ENCODE measurements around the gene PTPRE. TPM values are rescaled to one million over a fixed set of nuclear protein-coding genes. Genes with fewer than 3 reads are reported as not detected.

Gene PTPRE
- total and polyA plus RNA-seq, 7 donors: 0.48 to 4.5 (median 2.7) TPM

DNA sequence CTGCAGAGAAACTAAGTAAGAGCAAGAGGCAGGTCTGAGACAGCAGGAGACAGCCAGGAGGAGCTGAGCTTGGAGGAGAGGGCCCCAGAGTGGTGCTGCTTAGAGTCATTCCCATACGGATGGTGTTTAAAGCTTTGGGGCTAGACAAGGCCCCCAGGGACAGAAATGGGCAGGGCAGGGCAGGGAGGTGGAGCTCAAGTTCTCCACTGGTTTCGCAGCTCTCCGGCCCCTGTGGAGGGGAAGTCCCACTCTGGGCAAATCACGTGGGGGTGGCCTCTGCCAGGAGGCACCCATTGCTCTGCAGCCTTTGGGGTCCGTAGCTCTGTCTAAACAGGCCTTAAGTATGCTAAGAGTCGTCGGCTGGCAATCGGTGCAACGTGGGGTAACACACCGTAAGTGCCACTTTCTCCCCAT lies 1.0 kb upstream of the PTPRE start:
- intact Hi-C loops (cut with DNase I): loop anchor here (1.0 to 5.0 kb wide), 4 partner anchors 105 to 163 kb away; no protein-coding TSS in a partner anchor
- Histone ChIP-seq H3K4me1 (no peaks in the 10 kb centered on the region), H3K27ac (no peak overlapping the region), H3K36me3 (ENCODE audit: insufficient read depth in 1 of 2, low read depth in 1 of 2) (no peaks in the 10 kb centered on the region), H3K4me3 (no peak overlapping the region), H3K27me3 (ENCODE audit: insufficient read depth in 3 of 3, low read length in 2 of 3) (peaks cover 0 to 9% (median 5%) of the 10 kb centered on the region in 3 donors), H3K9me3 (no peaks in the 10 kb centered on the region)
- 75 to 90% (median 86%) methylated on average over 10 of the region's 10 CpGs for WGBS, 3 donors
- DNase-seq (no peak), ATAC-seq (no peak)
- TF ChIP-seq, protein P1, sequence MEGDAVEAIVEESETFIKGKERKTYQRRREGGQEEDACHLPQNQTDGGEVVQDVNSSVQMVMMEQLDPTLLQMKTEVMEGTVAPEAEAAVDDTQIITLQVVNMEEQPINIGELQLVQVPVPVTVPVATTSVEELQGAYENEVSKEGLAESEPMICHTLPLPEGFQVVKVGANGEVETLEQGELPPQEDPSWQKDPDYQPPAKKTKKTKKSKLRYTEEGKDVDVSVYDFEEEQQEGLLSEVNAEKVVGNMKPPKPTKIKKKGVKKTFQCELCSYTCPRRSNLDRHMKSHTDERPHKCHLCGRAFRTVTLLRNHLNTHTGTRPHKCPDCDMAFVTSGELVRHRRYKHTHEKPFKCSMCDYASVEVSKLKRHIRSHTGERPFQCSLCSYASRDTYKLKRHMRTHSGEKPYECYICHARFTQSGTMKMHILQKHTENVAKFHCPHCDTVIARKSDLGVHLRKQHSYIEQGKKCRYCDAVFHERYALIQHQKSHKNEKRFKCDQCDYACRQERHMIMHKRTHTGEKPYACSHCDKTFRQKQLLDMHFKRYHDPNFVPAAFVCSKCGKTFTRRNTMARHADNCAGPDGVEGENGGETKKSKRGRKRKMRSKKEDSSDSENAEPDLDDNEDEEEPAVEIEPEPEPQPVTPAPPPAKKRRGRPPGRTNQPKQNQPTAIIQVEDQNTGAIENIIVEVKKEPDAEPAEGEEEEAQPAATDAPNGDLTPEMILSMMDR (IDR thresholded peaks at IDR 0.05): no peak

DNA sequence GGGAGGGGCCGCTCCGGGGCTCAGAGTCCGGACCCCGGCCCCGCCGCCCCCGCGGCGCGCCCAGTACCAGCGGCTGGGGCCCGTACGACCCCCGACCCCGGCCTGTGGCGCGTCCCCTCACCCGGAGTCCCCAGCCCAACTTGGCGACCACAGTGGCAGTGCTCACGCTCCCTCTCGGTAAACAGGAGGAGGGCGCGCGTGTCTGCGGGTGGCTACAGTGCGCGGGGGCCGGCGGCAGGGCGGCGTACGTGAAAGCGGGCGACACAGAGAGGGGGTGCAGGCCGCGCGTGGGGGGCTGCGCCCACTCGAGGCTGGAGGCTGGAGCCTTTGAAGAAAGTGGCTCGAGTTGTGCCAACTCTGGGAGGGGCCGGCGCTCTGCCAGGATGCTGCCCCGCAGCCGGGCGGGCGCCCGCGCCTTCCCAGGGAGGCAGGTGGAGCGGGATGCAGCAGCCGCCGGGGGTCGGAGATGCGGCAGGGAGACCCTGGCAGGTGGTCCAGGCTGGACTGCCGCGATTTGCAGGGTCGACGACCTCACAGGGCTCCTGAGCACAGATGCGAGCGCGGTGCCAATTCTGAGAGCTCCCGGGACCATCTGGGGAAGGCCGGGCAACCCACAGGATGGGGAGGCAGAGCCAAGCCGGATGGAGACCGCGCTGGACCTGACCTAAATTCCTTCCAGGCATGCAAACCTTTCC lies 655 bp downstream of the PTPRE start:
- no peaks in the 10 kb centered on the region for H3K9me3 ChIP-seq
- no peaks in the 10 kb centered on the region for H3K36me3 ChIP-seq (ENCODE audit: insufficient read depth in 1 of 2, low read depth in 1 of 2)
- ATAC-seq: peak; percentile 42 to 59 (median 49)
- intact Hi-C loops (cut with DNase I): loop anchor here (2.0 to 5.0 kb wide), 3 partner anchors 103 to 161 kb away; no protein-coding TSS in a partner anchor
- H3K4me1 ChIP-seq: no peaks in the 10 kb centered on the region
- H3K27ac ChIP-seq: peak overlapping the region; percentile 33
- peak; percentile 74 to 85 for DNase-seq
- H3K27me3 ChIP-seq (ENCODE audit: insufficient read depth in 3 of 3, low read length in 2 of 3): peaks cover 0 to 9% (median 5%) of the 10 kb centered on the region in 3 donors
- TF ChIP-seq, protein P1 (IDR thresholded peaks at IDR 0.05): no peak
- peak overlapping the region; percentile 72 for H3K4me3 ChIP-seq
- WGBS, 3 donors: 2% methylated on average over 52 to 65 of the region's 65 CpGs

DNA sequence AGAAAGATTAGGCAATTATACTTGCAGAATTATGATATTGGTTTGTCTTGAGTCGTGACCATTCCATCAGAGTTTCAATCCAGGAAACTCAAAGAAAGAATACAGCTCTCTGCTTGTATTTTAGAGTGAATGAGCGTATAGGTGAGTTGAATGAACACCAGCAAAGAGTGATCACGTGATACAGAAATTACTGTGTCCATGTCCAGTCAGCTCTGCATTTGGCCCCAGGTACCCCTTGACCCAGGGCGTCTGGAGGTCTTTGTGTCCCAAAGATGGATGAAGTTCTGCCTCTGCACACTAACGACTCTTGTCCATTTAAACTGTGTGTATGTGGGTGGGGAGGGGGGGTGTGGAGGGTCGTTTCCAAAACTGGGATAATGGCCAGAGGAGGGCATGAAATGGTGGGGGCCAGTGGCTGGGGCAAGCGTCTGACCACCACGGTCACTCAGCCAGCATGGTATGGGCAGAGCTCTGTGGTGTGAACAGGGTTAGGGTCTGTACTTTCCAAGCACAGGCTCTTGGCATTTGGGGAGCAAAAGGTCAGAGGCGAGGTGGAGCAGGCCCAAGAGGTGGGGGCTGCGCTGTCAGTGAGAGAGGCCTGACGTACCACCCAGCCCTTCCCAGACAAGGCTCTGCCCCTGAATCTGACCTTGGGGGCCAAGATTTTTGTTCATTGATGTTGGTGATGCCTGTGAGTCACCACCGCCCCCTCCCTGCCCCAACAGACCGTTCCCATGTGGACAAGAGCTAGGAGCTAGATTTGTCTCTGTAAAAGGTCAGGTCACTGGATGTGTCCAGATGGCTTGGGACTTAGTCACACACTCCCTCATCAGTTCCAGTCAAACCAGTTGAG lies 1.4 kb downstream of the PTPRE start:
- DNase-seq (peak; percentile 60 to 65), ATAC-seq (peak; percentile 31 to 66 (median 48))
- H3K27ac ChIP-seq: peak overlapping the region; percentile 33

DNA sequence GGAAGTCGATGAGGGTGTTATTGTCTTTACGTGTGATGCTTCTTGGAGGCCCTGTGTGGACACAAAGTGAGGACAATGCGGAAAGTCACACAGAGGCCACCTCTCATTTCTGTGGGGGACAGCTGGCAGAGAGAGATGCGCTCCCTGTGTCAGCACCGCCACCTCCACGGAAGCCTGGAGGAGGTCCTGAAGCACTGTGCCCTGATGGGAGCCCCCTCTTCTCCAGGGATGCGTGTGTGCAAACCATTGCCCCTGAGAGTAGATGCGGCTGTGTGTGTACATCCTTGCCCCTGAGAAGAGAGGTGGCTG lies 2.0 kb downstream of the PTPRE start:
- 72 to 84% (median 78%) methylated on average over 8 of the region's 8 CpGs for WGBS, 3 donors
- no peak for DNase-seq
- no peaks in the 10 kb centered on the region for H3K36me3 ChIP-seq (ENCODE audit: insufficient read depth in 1 of 2, low read depth in 1 of 2)
- intact Hi-C loops (cut with DNase I): loop anchor here in 1 of 2 donors (5.0 kb wide), 1 partner anchor 158 kb away; no protein-coding TSS in a partner anchor
- TF ChIP-seq, protein P1 (IDR thresholded peaks at IDR 0.05): no peak
- no peaks in the 10 kb centered on the region for H3K4me1 ChIP-seq
- H3K4me3 ChIP-seq: no peak overlapping the region
- H3K9me3 ChIP-seq: no peaks in the 10 kb centered on the region
- H3K27me3 ChIP-seq (ENCODE audit: insufficient read depth in 3 of 3, low read length in 2 of 3): peaks cover 0 to 9% (median 5%) of the 10 kb centered on the region in 3 donors
- ATAC-seq: no peak
- no peak overlapping the region for H3K27ac ChIP-seq

More for the DNA sequence above, 1.4 kb downstream of the PTPRE start:
- TF ChIP-seq, protein P1 (IDR thresholded peaks at IDR 0.05): no peak
- no peaks in the 10 kb centered on the region for H3K36me3 ChIP-seq (ENCODE audit: insufficient read depth in 1 of 2, low read depth in 1 of 2)
- no peaks in the 10 kb centered on the region for H3K4me1 ChIP-seq
- intact Hi-C loops (cut with DNase I): loop anchor here in 1 of 2 donors (5.0 kb wide), 1 partner anchor 159 kb away; no protein-coding TSS in a partner anchor
- H3K27me3 ChIP-seq (ENCODE audit: insufficient read depth in 3 of 3, low read length in 2 of 3): peaks cover 0 to 9% (median 5%) of the 10 kb centered on the region in 3 donors
- WGBS, 3 donors: 52 to 57% (median 52%) methylated on average over 13 of the region's 13 CpGs
- H3K9me3 ChIP-seq: no peaks in the 10 kb centered on the region
- H3K4me3 ChIP-seq: peak overlapping the region; percentile 72
